HG03175 (cell line): ENCODE measurements around the gene MNX1.

Source experiments
- ATAC-seq: cut with Tn5 transposase; IDR thresholded peaks from one replicate; pipeline ENCODE4 v1.9.1; 2021; ENCODE audit warnings: mild to moderate bottlenecking, moderate library complexity; ENCODE audit not compliant: unreplicated experiment

The MNX1 gene

DNA sequence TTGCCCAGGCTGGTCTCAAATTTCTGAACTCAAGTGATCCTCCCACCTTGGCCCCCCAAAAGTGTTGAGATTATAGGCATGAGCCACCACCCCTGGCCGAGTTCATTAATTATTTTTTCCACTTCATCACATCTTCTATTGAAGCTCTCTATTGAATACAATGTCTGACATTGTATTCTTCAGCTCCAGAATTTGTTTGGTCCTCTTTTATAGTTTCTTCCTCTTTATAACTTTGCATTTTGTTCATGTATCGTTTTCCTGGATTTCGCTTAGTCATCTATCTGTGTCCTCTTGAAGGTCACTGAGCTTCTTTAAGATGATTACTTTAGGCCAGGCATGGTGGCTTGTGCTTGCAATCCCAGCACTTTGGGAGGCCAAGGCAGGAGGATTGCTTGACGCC, 30.8 kb downstream of the MNX1 start:
- ATAC-seq = no peak

GRCh38 chr7:156979007-156979606, 31.4 kb downstream of the MNX1 start:
- ATAC-seq = no peak

DNA sequence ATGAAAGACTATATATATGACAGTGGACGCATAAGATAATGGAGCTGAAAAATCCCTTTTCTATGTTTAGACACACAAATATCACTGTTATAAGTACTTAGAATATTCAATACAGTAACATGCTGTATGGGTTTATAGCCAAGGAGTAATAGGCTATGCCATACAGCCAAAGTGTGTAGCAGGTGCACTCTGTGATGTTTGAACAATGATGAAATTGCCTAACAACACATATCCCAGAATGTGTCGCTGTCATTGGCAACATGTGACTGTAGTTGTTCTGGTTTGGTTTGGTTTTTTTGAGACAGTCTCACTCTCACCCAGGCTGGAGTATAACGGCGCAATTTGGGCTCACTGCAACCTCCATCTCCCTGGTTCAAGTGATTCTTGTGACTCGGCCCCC, 34.8 kb downstream of the MNX1 start:
- ATAC-seq = no peak

DNA sequence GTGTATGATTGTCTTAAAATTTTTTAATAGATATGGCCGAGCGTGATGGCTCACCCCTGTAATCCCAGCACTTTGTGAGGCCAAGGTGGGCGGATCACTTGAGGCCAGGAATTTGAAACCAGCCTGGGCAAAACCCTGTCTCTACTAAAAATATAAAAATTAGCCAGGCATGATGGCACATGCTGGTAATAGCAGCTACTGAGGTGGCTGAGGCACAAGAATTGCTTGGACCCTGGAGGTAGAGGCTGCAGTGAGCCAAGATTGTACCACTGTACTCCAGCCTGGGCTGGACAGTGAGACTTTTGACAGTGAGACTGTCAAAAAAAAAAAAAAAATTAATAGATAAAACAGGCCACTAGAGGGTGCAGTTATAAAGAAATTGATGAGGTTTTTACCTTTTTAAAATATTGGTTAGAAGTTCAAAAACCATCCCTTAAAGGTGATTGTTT, 40.5 kb downstream of the MNX1 start:
- ATAC-seq = no peak

DNA sequence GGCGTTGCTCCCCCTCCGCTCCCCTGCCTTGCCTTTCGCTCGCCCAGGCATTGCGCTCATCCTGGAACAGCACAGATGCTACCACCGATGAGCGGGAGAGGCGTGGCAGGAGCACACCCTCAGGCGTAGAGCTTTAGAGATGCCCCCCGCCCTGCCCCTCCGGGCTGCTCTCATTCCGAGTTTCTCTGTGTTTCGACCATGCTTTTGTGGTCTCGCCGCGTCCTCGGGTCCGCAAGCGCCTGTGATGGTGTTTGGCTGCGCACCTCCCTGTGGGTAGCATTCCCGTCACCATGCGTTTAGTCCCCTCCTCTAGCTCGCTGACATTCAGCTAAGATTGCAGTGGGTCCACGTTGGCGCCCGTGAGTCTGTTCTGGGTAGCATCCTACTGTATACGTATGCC, 42.3 kb downstream of the MNX1 start:
- no peak for ATAC-seq

- ATAC-seq = no peak
Observed at GRCh38 chr7:156966387-156966786, 44.1 kb downstream of the MNX1 start.

DNA sequence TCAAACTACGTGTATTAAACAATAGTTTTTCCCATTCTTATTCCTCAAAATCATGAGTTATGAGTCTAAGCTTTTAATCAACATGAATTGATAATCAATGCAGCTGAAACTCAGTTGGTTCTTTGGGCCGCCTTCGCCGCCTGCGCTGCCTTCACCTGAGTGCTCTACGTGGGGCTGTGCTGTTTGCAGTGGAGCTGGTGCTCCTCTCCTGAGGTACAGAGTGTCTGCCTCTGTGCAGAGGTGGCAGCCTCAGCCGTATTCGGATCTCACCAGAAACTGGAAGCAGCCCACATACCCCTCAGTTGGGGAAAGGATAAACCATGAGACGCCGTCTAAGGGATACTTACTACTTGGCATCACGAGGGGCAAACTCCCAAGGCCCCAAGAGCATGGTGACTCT, 45.5 kb downstream of the MNX1 start:
- ATAC-seq = no peak

GRCh38 chr7:156963472-156963871, 47.0 kb downstream of the MNX1 start:
- ATAC-seq = no peak

- no peak for ATAC-seq
Observed at GRCh38 chr7:156962897-156963296, 47.6 kb downstream of the MNX1 start.

GRCh38 chr7:156962145-156962544, 48.3 kb downstream of the MNX1 start:
- no peak for ATAC-seq

- ATAC-seq = no peak
Observed at GRCh38 chr7:156956727-156957126, 53.7 kb downstream of the MNX1 start.

DNA sequence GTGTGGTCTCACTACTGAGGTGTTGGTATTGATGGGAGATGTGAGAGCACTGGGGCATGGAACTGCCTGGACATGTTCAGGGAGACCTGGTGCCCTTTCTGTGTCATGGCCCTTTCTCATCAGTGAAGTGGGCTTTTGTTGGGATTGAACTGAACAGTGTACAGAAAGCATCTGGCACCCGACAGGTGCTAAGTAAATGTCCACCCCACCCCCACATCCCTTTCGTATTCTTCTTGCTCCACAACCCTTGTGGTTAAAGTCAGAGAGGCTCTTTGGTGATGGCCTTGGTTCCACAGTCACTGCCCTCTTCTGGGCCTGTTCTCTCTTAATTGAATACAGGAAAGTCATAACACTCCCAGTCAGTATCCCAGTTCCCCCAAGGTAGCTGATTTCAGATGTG, 55.5 kb downstream of the MNX1 start:
- ATAC-seq = no peak
